22Rv1 (cell line): ENCODE results near the gene TCP10L.

Experiments used
- H3K27ac ChIP-seq: fragments of 450-650 bp; 2 replicates; pipeline ENCODE4 v1.5.1; 2017
- CTCF ChIP-seq: fragments of 450-650 bp; IDR thresholded peaks from 2 replicates; pipeline ENCODE4 v1.5.1; 2017; ENCODE audit warnings: mild to moderate bottlenecking
- ZFX ChIP-seq: fragments of 450-650 bp; IDR thresholded peaks from 2 replicates; pipeline ENCODE4 v1.6.1; 2017; ENCODE audit warnings: antibody characterized with exemption, borderline replicate concordance

TCP10L gene

GRCh38 chr21:32529679-32530078, 55.6 kb downstream of the TCP10L start:
- no peak overlapping the region for H3K27ac ChIP-seq
- TF ChIP-seq CTCF (no peak), ZFX (no peak)

- no peak overlapping the region for H3K27ac ChIP-seq
- TF ChIP-seq CTCF (no peak), ZFX (no peak)
These were observed 60.0 kb downstream of the TCP10L start for GRCh38 chr21:32525282-32525681.

GRCh38 chr21:32523988-32524719, 61.2 kb downstream of the TCP10L start:
- no peak overlapping the region for H3K27ac ChIP-seq
- TF ChIP-seq ZFX (no peak), CTCF (no peak)
